ENCODE results near the gene MRPS27.

GRCh38 chr5:72364171-72364570 lies 44.1 kb upstream of the MRPS27 start:
- no peak for TF ChIP-seq CTCF (IDR thresholded peaks at IDR 0.05)
- TF ChIP-seq POLR2A (IDR thresholded peaks at IDR 0.05) = no peak
